ENCODE results near the gene ULK2. TPM values are rescaled to one million over a fixed set of nuclear protein-coding genes. Genes with fewer than 3 reads are reported as not detected.

Gene ULK2
- total RNA-seq, 2 donors from 2014 or later = 5.5 to 8.2 TPM

DNA sequence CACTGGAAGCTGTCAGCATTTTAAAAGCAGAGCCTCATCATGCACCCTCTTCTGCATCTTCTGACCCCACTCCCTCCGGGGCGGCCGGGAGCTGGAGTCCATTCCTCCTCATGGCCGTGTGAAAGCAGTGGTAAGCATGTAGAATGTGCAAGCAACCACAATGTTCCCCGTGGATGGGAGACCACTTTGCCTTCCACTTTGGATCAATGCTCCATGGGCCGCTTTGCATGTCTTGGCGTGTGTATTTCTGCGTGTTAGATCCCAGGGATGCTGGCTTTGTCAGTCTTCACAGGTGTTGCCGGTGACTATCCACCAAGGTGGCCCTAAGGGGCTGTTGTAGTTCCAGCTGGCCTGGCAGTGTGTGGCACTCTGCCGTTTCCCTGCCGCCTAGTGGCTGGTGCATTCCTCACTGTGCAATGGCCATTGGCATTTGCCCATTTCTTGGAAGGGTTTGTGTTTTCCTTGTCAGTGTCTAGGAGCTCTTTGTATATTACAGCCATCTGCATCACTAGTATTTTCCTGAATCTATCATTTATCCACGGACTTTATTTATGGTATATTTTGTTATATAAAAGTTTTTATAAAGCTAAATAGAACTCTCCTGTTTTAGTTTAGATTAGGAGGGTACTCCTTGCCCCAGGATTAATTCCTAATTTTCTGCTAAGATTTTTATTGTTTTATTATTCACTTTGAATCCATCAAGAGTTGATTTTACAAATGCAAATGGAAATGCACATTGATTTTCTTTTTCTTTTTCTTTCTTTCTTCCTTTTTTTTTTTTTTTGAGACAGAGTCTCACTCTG is 113.9 kb downstream of the ULK2 start:
- intact Hi-C loops (cut with DNase I, micrococcal nuclease) = no loop called here
- DNase-seq = peak; percentile 58 to 59
- ATAC-seq = peak; percentile 75

DNA sequence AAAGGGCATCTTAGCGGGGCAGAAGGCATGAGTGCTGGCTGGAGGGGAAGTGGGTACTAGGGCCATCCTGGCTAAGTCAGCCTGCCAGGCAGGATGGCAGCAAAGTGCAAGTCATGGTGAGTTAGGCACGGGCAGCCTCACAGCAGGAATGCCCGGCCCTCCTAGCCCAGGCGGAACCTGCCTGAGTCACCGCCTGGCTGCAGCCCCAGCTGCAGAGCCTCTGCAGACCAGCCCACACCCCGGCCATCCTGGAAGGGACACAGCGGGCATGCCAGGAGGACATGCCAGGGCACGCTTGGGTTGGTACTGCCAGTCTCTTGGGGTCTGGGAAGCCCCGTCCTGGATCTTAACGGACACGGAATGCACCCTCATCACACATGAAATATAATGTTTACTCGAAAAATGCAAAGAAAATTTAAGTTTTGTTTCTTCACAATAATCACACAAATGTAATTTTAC is 114.7 kb downstream of the ULK2 start:
- intact Hi-C loops (cut with DNase I, micrococcal nuclease) = no loop called here
- DNase-seq (peak; percentile 57 to 84), ATAC-seq (peak; percentile 89)

DNA sequence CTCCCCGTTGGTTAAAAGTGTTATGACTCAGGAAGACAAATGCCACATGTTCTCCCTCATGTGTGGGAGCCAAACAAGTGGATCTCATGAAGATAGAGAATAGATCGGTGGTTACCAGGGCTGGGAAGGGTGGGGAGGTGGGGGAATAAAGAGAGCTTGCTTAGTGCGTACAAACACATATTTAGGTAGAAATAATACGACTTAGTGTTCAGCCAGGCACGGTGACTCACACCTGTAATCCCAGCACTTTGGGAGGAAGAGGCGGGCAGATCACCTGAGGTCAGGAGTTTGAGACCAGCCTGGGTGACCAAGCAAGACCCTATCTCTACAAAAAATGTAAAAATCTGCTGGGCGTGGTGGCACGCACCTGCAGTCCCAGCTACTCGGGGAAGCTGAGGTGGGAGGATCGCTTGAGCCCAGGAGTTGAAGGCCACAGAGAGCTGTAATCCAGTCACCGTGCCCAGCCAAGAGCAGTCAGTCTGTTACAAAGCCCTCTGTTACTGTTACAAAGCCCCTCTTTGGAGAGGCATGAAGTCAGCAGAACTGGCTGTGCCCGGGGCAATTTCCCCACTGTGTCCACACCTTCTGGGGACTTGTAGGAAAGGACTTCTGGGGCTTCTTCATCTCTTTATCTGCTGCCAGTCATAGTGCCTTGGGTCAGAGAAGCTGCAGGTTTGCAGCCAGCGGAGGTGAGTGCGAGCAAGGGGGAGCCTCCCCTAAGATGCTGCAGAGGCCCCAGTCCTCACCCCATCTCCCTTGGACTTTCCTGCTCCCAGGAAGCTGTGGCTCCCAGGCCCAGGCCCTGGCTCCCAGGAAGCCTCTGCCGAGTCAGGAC is 115.3 kb downstream of the ULK2 start:
- intact Hi-C loops (cut with DNase I, micrococcal nuclease) = no loop called here
- no peak for ATAC-seq
- no peak for DNase-seq

DNA sequence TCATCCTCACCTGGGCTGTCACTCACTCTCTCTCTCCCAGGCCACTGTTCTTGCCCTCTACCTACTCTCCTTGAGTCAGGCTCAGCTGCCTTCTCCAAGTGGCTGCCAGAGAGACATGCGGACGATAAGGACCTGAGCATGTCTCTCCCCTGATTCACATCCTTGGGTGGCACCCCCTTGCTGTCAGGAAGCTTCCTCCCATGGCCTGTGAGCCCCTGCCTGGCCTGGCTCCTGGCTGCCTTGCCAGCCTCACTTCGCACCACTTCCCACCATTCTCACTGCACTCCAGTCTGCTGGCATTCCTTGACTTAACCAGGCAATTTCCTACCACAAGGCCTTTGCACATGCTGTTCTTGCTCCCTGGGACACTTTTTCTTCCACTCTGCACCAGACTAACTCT is 116.9 kb downstream of the ULK2 start:
- DNase-seq = no peak
- no peak for ATAC-seq
- intact Hi-C loops (cut with DNase I, micrococcal nuclease) = no loop called here

DNA sequence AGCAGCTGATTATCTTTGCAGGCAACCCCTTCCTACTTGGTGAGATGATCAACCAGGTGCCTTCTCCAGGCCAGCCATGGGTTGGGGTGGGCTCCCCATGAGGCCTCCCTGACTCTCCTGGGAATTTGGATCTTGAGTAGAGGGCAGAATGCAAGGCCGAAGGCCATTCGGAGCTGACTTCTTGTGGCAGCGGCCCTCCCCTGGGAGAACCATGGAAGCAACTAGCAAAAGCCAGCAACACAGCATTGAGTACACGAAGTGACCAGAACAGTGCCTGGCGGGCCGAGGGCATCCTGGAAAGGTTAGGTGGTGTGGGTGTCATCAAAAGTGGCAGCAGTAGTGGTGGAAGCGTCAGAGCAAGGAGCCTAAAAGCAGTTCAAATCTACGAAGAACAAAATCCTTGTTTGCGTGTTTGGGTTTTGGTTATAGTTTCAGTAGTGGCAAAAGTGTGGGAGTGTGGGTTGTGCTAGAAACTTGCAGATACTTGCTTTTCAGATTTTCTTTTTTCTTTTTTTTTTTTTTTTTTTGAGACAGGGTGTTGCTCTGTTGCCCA is 117.6 kb downstream of the ULK2 start:
- intact Hi-C loops (cut with DNase I, micrococcal nuclease) = no loop called here
- DNase-seq (no peak), ATAC-seq (no peak)

DNA sequence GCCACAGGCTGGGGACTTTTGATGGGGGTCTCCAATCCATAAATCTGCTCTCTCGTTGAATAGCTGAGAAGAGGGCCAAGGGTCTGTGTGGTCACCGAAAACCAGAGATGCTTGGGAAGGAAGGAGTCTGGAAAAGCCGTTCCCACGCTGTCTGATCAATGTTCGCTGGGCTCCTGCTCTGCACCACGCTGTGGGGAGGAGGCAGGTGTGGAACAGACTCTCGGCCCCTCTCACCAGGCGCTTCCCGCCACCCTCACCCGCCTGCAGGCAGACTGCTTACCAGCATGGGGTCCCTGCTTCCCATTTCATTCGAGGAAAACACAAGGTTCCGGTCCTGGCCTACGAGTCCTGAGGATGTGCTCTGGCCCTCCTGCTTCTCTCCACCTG is 118.9 kb downstream of the ULK2 start:
- ATAC-seq (no peak), DNase-seq (no peak)
- intact Hi-C loops (cut with DNase I, micrococcal nuclease) = no loop called here

DNA sequence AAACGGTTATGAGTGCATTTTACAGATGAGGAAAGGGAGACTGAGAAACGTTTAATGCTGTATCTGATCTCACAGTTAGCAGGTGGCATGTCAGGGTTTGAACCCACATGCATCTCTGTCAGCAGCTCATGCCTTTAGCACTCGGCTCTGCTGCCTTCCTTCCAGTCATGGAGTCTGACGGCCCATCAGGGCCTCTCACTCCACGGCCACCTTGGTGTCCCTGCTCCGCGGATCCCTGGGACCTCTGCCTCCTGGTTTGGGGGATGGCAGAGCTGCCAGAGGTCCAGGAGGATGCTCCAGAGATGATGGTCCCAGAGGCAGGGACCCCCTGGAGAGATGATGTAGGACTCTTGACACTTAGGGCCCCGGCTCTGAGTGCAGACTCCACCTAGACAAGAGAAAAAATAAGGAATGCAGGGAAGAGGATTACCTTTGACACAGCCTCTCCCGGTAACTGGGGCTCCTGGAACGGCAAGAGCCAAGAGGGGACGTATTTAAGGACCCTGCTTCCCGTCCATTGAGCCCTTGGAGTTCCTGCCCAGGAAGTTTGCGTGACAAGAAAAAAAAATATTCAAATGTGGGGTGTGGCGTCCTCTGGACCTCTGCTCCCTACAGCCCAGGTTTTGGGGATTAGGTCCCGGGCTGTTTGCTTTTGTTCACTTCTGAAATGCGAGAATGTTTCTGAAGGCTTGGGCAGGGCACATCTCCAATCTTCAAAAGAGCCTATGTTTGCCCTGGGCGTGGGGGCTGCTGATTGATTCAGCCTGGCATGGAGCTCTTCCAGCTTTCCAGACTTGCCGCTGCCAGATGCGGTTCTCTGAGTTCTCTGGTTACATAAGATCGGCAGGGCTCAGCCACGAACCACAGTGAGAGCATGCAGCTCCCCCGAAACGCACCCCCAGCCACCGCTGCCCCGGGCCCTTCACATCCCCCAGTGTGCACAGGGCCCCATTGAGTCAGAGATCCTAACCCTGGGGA is 119.6 kb downstream of the ULK2 start, which contains the start of gene ALDH3A1:
Gene ALDH3A1, minus strand, starts transcription at position 470 of the 978 bp plus-strand sequence. CDS start 3,169 bp downstream, outside the sequence.
- ATAC-seq (peak; percentile 23), DNase-seq (peak in 1 of 2 donors; percentile 41)
- intact Hi-C loops (cut with DNase I, micrococcal nuclease) = no loop called here

DNA sequence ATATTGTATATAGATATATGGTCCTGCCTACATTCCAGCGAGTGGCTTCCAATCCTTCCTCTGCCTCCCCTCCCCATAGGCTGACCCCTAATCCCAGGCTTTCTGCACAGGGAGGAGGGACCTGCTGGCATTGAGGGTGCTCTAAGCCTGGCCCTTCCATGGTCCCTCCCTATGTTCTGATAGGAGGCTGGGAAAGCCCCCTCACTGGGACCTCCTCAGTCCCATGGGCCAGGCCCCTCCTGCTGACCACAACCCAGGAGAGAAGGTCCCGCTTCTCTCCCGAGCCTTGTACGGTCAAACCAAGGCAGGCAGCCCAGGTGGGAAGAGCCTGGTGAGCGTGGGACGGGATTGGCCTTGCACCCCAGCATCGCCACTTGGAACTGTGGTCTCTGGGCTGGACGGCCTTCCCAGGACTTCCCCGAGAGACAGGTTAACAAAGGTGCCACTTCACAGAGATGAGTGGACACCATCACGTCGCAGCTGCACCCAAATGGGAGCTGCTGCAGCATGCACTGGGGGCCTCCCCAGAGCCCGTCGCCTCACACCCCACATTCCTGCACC is 120.5 kb downstream of the ULK2 start:
- ATAC-seq (no peak), DNase-seq (no peak)
- intact Hi-C loops (cut with DNase I, micrococcal nuclease) = no loop called here

DNA sequence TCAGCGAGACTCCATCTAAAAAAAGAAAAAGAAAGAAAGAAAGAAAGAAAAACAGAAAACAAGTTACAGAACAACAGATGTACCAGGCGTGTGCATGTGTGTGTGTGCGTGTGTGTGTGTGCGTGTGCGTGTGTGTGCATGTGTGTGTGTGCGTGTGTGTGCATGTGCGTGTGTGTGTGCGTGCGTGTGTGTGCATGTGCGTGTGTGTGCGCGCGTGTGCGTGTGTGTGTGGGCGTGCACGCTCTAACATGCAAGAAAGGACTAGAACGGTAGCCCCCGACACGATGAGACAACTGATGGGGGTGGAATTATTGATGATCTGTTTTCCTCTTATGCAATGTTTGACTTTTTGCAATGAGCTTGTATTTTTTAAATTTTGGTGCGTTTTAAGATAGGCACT is 121.2 kb downstream of the ULK2 start:
- ATAC-seq = no peak
- DNase-seq = no peak
- intact Hi-C loops (cut with DNase I, micrococcal nuclease) = no loop called here

DNA sequence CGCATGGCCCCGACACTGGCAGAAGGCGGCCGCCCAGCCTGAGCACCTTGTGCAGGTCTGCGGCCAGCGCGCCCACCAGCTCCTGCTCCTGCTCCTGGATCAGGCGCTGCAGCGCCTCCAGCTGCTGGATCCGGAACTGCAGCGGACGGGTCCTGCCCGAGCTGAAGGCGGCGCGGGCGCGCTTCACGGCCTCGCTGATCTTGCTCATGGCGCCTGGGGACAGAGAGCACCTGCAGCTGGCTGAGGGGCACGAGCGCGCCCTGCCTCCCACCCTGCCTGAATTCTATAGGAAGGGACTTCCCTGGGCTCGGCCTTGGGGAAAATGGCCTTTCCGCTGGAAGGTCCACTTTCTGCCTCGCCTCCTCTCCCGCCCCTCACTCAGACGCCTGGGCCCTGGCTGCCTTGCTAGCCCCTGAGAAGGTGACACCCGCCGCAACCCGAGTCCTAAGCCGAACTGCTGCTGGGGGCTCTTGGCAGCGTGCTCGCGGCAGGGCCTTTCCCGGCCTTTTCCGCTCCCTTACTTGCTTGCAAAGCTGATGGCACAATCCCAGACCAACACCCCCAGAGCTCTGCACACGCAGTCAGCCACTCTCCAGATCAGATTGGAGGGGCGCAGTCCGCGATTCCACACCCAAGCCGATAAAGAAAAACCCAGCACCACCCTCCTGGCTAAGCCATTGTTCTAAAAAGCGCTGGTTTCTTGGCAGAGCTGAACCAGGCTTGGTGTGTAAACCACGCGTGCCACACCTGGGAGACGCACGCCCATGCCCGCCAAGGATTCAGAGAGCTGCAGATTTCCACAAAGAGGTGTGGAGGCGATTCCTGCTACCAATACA is 122.6 kb downstream of the ULK2 start:
- intact Hi-C loops (cut with DNase I, micrococcal nuclease) = no loop called here
- ATAC-seq = peak; percentile 82
- DNase-seq = peak; percentile 90 to 95

DNA sequence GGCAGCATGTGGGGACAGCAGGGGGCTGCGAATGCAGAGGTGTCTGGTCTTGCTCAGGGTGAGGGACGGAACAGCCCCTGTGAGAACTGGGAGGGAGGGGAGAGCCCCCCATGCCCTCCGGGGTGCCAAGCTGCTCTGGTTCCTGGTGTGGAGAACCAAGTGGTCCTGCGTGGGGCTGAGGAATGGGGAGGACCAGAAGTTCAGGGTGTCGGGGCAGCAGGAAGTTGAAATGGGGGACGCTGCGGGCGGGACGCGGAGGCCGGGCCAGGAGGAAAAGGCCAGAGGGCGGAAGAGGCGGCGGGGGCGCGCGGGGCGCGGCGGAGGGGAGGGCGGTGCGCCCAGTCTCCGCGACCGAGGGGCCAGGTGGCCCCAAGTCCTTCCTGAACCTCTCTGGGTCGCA is 123.2 kb downstream of the ULK2 start:
- ATAC-seq (peak; percentile 27), DNase-seq (peak in 1 of 2 donors; percentile 50)
- intact Hi-C loops (cut with DNase I, micrococcal nuclease) = no loop called here

DNA sequence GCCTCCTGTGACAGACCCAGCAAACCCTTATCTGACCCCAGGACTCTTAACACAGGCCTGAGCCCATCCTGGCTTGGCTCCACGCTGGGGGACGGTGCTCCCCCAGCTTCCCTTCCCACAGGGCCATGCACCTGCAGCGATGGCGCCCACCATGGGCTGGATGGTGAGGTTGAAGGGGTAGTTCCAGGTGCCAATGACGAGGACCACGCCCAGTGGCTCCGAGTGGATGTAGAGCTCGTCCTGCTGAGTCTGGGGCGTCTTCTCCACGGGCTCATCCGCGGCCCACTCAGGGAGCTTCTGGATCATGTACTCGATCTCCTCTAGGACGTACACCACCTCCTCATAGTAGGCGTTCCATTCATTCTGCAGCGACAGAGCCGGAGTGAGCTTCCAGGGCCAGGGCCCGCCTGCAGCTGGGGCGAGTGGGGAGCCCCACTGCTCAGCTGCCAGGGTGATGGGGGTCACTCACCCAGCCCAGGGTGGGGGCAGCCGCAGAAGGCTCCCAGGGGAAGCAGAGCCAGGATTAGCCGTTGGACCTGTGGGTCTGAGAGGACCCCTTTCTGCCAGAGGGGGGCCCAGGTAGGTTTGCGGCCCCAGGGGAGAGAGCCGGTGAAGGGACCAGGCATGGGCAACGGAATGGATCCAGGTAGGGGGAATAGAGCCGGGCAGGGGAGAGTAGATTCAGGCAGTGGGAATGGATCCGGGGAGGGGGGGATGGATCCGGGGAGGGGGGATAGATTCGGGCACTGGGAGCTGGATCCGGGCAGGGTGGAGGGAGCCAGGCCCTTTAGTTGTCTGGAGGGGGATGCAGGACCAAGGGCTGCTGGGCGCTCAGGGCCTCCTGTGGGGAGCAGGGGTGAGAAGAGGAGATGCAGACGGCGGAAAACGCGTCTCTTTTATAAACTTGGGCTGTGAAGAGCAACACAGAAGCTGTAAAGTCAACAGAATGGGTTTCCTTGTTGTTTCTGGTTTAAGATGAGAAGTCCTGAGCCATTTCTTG is 124.3 kb downstream of the ULK2 start:
- ATAC-seq (no peak), DNase-seq (no peak)
- intact Hi-C loops (cut with DNase I, micrococcal nuclease) = no loop called here

DNA sequence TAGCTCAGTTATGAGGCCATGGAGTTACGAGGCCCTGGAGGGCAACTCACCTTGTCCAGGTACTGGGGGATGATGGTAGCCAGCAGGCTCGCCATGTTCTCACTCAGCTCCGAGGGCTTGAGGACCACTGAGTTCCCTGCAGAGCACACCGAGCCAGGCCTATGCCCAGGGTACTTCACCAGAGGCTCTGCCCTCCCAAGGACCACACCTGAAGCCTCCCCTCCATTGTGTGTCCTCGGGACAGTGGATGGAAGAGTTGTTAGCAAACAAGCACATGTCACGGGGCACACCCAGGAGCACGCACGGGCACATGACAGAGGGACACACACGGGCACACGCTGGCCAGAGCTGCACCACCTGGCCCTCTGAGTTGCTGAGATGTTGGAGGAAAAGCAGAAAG is 125.2 kb downstream of the ULK2 start:
- DNase-seq = no peak
- ATAC-seq = no peak
- intact Hi-C loops (cut with DNase I, micrococcal nuclease) = no loop called here

DNA sequence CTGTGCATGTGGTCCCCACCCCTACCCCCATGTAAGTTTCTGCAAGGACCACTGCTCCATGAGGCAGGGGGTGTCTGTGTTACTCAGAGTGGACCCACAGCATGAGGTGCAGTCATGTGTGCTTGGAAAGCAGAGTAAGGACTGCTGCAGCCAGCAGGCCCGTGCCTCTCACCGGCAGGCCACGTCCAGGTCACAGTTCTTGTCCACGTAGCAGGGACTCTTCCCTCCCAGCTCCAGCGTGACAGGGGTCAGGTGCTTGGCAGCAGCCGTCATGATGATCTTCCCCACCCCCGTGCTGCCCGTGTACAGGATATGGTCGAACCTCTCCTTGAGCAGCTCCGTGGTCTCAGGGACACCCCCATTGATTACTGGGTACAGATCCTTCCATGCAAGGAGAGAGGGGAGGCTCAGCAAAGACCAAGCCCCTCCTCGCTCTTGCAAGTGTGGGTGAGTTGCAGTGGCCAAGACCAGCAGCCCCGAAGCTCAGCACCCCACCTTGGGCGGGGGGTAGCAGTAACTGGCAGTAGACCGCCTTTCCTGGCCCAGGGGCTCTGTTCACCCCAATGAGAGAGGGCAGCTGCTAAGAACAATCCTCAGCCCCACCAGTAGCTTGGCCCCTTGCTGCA is 125.8 kb downstream of the ULK2 start:
- intact Hi-C loops (cut with DNase I, micrococcal nuclease) = no loop called here
- DNase-seq (no peak), ATAC-seq (no peak)

DNA sequence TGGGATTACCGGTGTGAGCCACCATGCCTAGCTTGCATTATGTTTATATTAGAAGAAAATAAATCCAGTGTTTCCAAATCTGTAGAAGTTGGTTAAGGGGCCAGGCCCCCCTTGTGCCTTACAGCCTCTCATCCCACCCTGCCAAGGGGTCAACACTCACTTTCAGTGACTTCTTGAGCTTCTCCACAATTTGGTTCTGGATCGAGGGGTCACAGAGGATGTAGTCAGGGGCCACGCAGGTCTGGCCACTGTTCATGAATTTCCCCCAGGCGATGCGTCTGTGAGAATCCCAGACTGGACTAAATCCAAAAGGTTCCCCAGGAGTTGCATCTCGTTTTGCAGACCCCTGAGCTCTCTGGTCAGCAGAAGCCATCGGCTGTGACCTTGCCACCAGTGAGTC is 126.8 kb downstream of the ULK2 start:
- DNase-seq = no peak
- intact Hi-C loops (cut with DNase I, micrococcal nuclease) = no loop called here
- no peak for ATAC-seq

All from left colon (tissue), 2 donors.